Measurements from ENCODE around the gene SNRK. TPM values are rescaled to one million over a fixed set of nuclear protein-coding genes. Genes with fewer than 3 reads are reported as not detected.
A peak's percentile ranks its signal among the peaks of the same experiment; 100 is the strongest.

The SNRK gene
- total and polyA plus RNA-seq, 9 of the 15 experiments (the other 6 are each of a cell fraction or from before 2014, with no cell fraction given) = 1.7 to 12.3 (median 7.3) TPM

GRCh38 chr3:43254125-43254524 lies 32.2 kb upstream of the SNRK start (continued):
- TF ChIP-seq CCNT2 (IDR thresholded peaks at IDR 0.05; ENCODE audit: borderline replicate concordance, extremely low read depth, insufficient read length, low read depth, low read length) (no peak), ZHX1 (conservative IDR thresholded peaks at IDR 0.05; ENCODE audit: low read length) (no peak), MGA (IDR thresholded peaks at IDR 0.05) (no peak), PHTF2 (CRISPR knock-in tag; IDR thresholded peaks at IDR 0.05) (no peak), CBFA2T2 (conservative IDR thresholded peaks at IDR 0.05) (peak; percentile 76), CBFA2T3 (IDR thresholded peaks at IDR 0.05) (peak; percentile 87), TAL1 (IDR thresholded peaks at IDR 0.05) (peak; percentile 58; the same call in 1 of the 2 replicates), ZNF639 (CRISPR knock-in tag; conservative IDR thresholded peaks at IDR 0.05 in 1 of 2, IDR thresholded peaks at IDR 0.05 in 1 of 2) (peak in 1 of 2 experiments; percentile 52; a peak in 1 of 4 replicates), TEAD1 (CRISPR knock-in tag; IDR thresholded peaks at IDR 0.05) (0 out of 4 replicates have a peak, but pooled peaks of 1 of the 2 experiments have one; percentile 49), FOSL1 (tag; conservative IDR thresholded peaks at IDR 0.05) (peak; percentile 77), ARID1B (IDR thresholded peaks at IDR 0.05) (peak; percentile 74), KAT8 (IDR thresholded peaks at IDR 0.05; ENCODE audit: low read depth) (no peak), HIVEP1 (CRISPR knock-in tag; IDR thresholded peaks at IDR 0.05) (no peak)

Data from K562 (cell line).